GM03348 (cell line): ENCODE data around the gene TMEM106C.

Experiments
- DNase-seq: peaks from one replicate; pipeline ENCODE4 v3.0.0; 2012; ENCODE audit warnings: low spot score

The TMEM106C gene, protein sequence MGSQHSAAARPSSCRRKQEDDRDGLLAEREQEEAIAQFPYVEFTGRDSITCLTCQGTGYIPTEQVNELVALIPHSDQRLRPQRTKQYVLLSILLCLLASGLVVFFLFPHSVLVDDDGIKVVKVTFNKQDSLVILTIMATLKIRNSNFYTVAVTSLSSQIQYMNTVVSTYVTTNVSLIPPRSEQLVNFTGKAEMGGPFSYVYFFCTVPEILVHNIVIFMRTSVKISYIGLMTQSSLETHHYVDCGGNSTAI

GRCh38 chr12:47963340-47964040 is at the start of gene TMEM106C:
TSS of gene TMEM106C (plus strand) at chr12:47963596. CDS start at chr12:47964237, 641 bp downstream.
- peak; percentile 98 for DNase-seq

GRCh38 chr12:47920913-47921312 is 42.5 kb upstream of the TMEM106C start:
- no peak for DNase-seq

DNA sequence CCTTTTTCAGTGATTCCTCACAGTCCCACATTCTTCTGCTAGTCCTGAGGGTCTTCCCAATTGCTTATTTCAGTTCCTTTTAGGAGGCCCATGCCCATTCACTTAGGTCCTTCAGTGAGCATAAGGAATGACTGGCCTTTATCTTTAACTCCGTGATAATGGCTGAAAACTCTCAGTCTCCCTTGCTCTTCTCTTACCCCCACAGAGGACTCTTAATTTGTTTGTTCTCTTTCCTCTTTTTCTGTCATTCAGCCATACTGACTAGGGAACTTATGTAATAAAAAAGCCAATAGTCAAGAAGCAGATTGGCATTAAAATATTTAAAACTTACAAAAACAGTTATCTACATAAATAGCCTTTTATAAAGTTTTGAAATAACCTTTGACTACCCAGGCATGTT is 41.5 kb upstream of the TMEM106C start:
- DNase-seq, result no peak

DNA sequence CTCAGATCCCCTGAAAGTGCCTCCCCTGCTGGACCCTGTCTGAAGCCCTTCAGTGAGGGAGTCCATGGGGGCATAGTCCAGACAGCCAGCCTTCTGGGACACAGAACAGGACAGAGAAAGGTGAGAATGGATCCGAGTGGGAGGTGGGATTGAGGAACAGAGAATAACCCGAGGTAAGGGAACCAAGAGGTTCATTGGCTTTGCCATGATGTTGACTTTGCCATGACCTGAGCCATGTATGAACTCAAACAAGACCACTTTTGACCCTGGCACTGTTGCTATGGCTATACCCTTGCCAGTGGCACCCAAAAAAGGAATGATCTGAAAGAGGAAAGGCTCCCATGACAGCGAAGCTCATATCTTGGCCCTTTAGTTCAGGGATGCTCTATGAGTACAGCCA is 36.0 kb upstream of the TMEM106C start:
- no peak for DNase-seq

- DNase-seq, result no peak
Observed at GRCh38 chr12:47930634-47931033, 32.8 kb upstream of the TMEM106C start.

DNA sequence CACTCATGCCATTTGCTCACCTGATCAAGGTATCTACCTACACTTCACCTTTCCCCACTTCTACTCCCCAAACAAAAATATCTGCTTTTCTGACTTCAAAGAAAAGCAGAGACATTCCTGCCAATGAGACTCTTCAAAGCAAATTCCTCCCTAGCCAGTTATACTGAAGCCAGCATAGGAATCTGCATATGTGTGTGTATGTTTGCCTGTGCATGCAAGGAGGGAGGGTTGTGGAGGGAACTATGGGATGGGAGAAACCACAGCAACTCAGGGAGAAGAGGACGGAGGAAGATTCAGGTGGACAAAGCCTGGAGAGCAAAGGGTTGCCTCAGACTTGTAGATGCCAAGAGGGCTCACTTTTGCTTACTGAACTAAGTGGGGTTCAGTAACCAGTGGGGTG is 32.2 kb upstream of the TMEM106C start:
- DNase-seq, result no peak

- DNase-seq, result peak; percentile 92
Observed at GRCh38 chr12:47935184-47935583, 28.2 kb upstream of the TMEM106C start.

DNA sequence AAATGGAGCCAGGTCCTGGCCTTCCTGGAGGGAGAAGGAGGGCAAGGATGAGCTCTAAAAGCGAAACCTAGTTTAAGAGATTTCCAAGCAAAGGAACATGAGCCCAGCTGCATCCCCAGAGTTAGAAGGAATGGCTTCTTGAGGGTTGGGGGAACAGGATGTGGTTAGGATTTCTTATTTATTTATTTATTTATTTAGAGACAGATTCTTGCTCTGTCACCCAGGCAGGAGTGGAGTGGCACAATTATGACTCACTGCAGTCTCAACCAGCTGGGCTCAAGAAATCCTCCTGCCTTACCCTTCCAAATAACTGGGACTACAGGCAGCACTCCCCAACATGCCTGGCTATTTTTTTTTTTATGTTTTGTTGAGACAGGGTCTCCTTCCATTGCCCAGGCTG is 25.3 kb upstream of the TMEM106C start:
- peak; percentile 21 for DNase-seq

GRCh38 chr12:47938594-47938993 is 24.8 kb upstream of the TMEM106C start:
- DNase-seq, result no peak

- no peak for DNase-seq
Observed at GRCh38 chr12:47939009-47939601, 24.3 kb upstream of the TMEM106C start.

DNA sequence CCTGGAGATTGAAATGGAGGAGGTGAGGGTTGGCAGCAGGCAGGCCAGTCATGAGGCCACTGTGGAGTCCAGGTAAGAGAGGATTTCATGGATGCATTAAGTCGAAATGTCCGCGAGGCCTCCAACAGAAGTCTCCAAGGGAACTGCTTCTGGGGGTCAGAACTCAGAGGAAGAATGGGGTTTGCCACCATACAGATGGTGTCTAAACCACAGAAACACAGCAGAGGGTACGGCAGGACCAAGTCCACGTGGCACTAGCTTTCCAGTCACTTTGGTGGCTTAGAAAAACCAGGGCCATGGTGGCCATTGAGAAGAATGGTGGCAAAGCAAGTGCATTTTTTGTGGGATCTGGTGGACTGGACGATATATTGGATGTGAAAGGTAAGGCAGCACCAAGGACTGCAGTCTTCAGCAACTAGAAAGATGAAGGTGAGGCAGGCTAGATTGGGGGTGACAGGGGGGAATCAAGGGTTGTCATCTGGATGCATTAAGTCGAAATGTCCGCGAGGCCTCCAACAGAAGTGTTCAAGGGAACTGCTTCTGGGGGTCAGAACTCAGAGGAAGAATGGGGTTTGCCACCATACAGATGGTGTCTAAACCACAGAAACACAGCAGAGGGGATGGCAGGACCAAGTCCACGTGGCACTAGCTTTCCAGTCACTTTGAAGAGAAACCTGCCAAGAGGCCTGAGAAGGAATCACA is 22.5 kb upstream of the TMEM106C start:
- DNase-seq, result no peak

DNA sequence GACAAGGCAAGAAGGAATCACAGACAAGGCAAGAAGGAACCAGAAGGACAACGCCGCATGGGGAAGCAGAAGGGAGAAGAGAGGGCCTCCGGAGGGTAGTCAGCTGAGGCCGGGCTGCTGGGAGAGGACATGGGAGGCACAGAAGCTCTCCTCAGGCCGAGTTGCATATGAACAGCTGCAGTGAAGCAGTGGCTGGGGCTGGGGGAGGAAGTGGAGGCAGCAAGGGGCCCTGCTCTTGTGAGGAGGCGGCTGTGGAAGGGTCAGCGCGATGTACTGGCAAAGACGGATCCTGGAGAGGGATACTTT is 22.0 kb upstream of the TMEM106C start:
- DNase-seq, result no peak

- DNase-seq, result no peak
Observed at GRCh38 chr12:47941871-47942613, 21.4 kb upstream of the TMEM106C start.

DNA sequence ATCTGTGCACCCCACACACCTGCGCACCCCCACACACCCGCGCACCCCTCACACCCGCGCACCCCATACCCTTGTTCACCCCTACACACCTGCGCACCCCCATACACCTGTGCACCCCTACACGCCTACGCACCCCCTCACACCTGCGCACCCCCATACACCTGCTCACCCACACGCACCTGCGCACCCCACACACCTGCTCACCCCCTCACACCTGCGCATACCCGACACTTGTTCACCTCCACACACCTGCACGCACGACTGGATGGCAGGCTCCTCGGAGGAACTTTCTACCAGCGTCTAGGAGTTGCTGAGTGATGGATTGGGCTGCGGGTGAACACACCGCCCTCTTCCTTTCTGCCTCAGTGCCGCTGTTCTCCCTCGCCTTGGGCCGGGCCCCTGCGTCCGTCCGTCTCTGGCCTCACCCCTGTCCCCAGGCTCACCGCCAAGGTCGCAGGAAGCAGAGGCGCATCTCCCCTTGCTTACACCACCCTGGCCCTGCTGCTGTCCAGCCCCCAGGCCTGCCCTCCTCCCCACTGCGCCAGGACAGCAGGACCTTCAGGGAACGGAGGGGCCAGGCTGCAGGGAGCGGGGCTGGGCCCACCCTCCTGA is 20.7 kb upstream of the TMEM106C start:
- no peak for DNase-seq

DNA sequence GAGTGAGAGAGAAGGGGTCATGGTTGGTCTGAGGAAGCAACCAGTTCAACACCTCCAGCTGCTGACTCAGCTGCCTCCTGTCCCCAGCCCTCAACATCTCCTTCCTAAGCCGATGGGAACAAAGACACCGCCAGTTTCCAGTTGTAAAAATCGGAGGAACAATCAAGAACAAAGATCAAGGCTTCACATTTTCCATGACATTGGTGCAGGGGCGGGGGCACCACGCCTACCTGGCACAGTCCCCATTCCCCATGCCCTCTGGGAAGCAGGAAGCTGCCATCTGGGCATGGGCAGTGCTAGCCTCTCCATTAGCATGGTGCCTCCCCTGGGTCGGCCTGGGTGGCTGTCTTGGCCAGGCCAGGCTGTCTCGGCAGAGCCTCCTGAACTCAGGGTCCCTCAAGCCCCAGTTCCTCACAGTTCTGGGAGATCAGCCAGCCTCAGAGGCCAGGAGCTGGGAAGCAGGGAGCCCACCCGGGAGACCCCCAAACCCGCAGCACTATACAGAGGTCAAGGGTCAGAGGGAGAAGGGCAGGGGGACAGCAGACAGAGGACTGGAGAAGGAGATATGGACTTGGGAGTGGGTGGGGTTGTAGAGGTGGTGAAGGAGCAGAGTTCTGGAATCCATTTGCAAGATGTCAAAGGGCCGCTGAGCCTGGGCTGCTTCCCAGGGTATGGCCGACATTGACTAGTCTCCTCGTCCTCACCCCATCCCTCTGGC is 19.6 kb upstream of the TMEM106C start:
- no peak for DNase-seq

DNA sequence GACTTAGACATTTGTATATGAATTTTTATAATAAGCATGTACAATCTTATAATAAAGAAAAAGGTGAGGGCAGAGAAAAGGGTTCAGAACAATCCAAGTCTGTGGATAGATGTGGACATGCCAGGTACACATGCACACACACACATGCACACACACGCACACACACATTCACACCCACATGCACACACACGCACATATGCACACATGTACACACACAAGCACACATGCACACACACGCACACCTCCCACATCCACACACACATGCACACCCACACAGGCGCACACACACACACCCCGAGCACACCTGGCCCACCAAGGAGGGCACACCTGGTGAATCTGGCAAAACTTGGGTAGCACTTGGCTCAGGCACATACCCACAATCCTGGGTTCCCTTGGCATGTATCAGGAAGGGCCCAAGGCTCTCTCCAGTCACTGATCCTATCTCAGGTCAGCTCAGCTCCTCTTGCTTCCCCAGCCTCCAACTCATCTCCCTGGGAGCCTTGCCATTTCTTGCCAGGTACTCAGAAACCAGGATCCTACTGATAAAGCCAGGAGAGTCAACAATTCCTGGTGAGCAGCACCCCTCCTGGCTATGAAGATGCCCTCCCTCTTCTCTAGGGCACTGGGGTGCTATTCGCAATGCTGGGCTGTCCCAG is 18.6 kb upstream of the TMEM106C start:
- no peak for DNase-seq

DNA sequence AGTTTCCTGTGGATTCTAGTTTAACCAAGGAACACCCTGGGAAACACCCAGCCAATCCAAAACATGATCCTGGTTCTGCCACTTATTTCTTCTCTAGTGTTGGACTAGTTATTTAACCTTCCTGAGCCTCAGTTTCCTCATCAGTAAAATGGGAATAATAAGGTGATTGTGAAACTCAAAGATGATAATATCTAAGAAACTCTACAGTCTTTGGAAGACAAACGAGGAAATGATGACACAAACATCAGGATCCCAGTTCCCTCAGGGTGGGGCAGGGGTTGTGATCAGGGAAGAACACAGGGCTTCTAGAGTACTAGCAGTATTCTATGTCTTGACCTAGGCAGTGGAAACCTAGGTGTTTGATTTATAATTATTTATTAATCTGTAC is 18.1 kb upstream of the TMEM106C start:
- DNase-seq, result no peak

DNA sequence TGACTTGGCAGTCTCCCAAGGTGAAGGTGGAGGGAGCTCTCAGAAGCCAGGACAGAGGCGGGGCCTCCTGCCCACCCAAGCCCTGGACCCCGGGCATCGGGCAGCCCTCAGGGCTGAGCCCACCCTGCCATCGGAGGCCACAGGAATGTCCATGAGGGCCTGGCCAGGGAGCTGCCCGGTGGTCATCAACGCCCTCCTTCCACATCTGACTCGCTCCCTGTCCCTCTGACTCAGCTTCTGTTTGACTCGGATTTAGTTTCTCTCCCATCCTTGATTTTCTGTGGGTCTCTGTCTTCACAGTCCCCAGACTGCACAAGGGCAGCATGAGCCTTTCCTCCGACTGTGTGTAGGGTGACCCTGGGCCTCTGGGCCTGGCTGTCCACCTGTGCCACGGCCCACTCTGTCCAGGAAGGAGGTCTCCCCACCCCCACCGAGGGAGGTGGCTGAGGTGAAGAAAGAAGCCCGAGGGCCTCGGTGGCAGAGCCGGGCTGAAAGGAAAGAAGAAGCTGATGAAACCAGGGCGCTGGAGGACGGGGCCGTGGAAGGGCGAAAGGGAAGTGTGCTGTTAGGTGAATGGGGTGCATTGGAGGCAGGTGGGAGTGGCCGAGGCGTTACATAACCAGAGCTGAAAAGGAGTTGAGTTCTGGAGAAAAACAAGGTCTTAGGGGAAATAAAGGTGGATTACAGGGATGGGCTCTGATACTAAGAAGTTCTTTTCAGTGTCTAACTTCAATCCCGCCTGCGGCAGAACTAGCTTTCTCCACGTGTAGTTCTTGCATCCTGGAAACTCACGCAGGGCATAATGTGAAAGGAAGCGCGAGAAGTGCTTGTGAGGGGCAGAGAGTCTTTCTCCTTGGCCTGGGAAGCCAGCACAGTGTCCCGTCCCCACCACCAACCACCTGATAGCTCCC is 16.7 kb upstream of the TMEM106C start:
- peak; percentile 62 for DNase-seq

DNA sequence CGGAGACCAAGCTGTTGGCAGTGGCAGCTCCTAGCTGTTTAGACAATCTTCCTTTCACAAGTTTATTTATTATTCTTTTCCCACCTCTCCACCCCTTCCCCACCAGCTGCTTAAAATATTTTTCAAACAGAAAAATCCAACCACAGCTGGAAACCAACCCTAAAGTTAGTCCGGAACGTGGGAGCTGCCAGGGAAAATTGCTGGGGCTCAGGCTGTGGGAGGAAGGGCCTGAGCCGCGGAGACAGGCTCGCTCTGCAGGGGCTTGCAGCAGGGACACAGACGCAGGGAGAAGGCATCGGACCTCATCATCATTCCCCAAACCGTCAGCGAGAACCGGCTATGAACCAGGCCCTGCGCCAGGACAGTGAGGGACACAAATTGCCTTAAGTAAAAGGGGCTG is 16.1 kb upstream of the TMEM106C start:
- no peak for DNase-seq
